ENCODE results near the gene ARL15. TPM values are rescaled to one million over a fixed set of nuclear protein-coding genes. Genes with fewer than 3 reads are reported as not detected.
A peak's percentile ranks its signal among the peaks of the same experiment; 100 is the strongest.

The ARL15 gene
- total RNA-seq, 1 experiment from 2014 or later = 15.4 TPM

GRCh38 chr5:54264574-54264973 is 45.8 kb downstream of the ARL15 start:
- Histone ChIP-seq H3K4me1 (replicated peaks) (peaks cover 3% of the 10 kb centered on the region; the same call in 1 of the 2 replicates), H3K27me3 (replicated peaks) (no peaks in the 10 kb centered on the region), H3K9me3 (replicated peaks) (no peaks in the 10 kb centered on the region), H3K27ac (no peak overlapping the region), H3K4me3 (no peak overlapping the region), H3K36me3 (no peaks in the 10 kb centered on the region)
- no peak for DNase-seq (ENCODE audit: low read depth in 1 of 2, low spot score in 2 of 2)

GRCh38 chr5:54263447-54263846 is 46.9 kb downstream of the ARL15 start:
- Histone ChIP-seq H3K9me3 (replicated peaks) (no peaks in the 10 kb centered on the region), H3K27ac (no peak overlapping the region), H3K4me1 (replicated peaks) (peaks cover 8% of the 10 kb centered on the region; the same call in 1 of the 2 replicates), H3K27me3 (replicated peaks) (no peaks in the 10 kb centered on the region), H3K4me3 (no peak overlapping the region), H3K36me3 (no peaks in the 10 kb centered on the region)
- no peak for DNase-seq (ENCODE audit: low read depth in 1 of 2, low spot score in 2 of 2)

GRCh38 chr5:54261596-54261995 is 48.8 kb downstream of the ARL15 start:
- H3K36me3 ChIP-seq = no peaks in the 10 kb centered on the region
- no peak for DNase-seq (ENCODE audit: low read depth in 1 of 2, low spot score in 2 of 2)
- H3K4me3 ChIP-seq = no peak overlapping the region
- no peaks in the 10 kb centered on the region for H3K9me3 ChIP-seq (replicated peaks)
- peaks cover 8% of the 10 kb centered on the region; the same call in 1 of the 2 replicates for H3K4me1 ChIP-seq (replicated peaks)
- no peaks in the 10 kb centered on the region for H3K27me3 ChIP-seq (replicated peaks)
- H3K27ac ChIP-seq = no peak overlapping the region

GRCh38 chr5:54259981-54260380 is 50.4 kb downstream of the ARL15 start:
- H3K27me3 ChIP-seq (replicated peaks) = no peaks in the 10 kb centered on the region
- H3K4me3 ChIP-seq = no peak overlapping the region
- H3K36me3 ChIP-seq = no peaks in the 10 kb centered on the region
- no peak for DNase-seq (ENCODE audit: low read depth in 1 of 2, low spot score in 2 of 2)
- peaks cover 8% of the 10 kb centered on the region; the same call in 1 of the 2 replicates for H3K4me1 ChIP-seq (replicated peaks)
- H3K9me3 ChIP-seq (replicated peaks) = no peaks in the 10 kb centered on the region
- 0 out of 2 replicates have a peak overlapping the region, but pooled peaks have one; percentile 8 for H3K27ac ChIP-seq

GRCh38 chr5:54259090-54259489 is 51.3 kb downstream of the ARL15 start:
- no peaks in the 10 kb centered on the region for H3K9me3 ChIP-seq (replicated peaks)
- H3K4me3 ChIP-seq = no peak overlapping the region
- no peak for DNase-seq (ENCODE audit: low read depth in 1 of 2, low spot score in 2 of 2)
- H3K27me3 ChIP-seq (replicated peaks) = no peaks in the 10 kb centered on the region
- no peaks in the 10 kb centered on the region for H3K36me3 ChIP-seq
- no peak overlapping the region for H3K27ac ChIP-seq
- peaks cover 8% of the 10 kb centered on the region; the same call in 1 of the 2 replicates for H3K4me1 ChIP-seq (replicated peaks)

GRCh38 chr5:54257366-54258118 is 52.8 kb downstream of the ARL15 start:
- no peak for DNase-seq (ENCODE audit: low read depth in 1 of 2, low spot score in 2 of 2)
- H3K27me3 ChIP-seq (replicated peaks) = no peaks in the 10 kb centered on the region
- no peak overlapping the region for H3K4me3 ChIP-seq
- H3K9me3 ChIP-seq (replicated peaks) = no peaks in the 10 kb centered on the region
- H3K4me1 ChIP-seq (replicated peaks) = peaks cover 8% of the 10 kb centered on the region; the same call in 1 of the 2 replicates
- no peak overlapping the region for H3K27ac ChIP-seq
- H3K36me3 ChIP-seq = no peaks in the 10 kb centered on the region

- Histone ChIP-seq H3K4me3 (no peak overlapping the region), H3K27ac (no peak overlapping the region), H3K27me3 (replicated peaks) (no peaks in the 10 kb centered on the region), H3K9me3 (replicated peaks) (no peaks in the 10 kb centered on the region), H3K4me1 (replicated peaks) (peaks cover 5% of the 10 kb centered on the region; the same call in 1 of the 2 replicates), H3K36me3 (no peaks in the 10 kb centered on the region)
- no peak for DNase-seq (ENCODE audit: low read depth in 1 of 2, low spot score in 2 of 2)
Measured at GRCh38 chr5:54254482-54255198, 55.7 kb downstream of the ARL15 start.

GRCh38 chr5:54251981-54252380 is 58.4 kb downstream of the ARL15 start:
- no peak for DNase-seq (ENCODE audit: low read depth in 1 of 2, low spot score in 2 of 2)
- no peaks in the 10 kb centered on the region for H3K27me3 ChIP-seq (replicated peaks)

GRCh38 chr5:54249210-54250028 is 61.0 kb downstream of the ARL15 start:
- DNase-seq (ENCODE audit: low read depth in 1 of 2, low spot score in 2 of 2) = no peak
- H3K4me3 ChIP-seq = no peak overlapping the region
- H3K36me3 ChIP-seq = no peaks in the 10 kb centered on the region
- H3K27ac ChIP-seq = no peak overlapping the region
- H3K4me1 ChIP-seq (replicated peaks) = no peaks in the 10 kb centered on the region
- no peaks in the 10 kb centered on the region for H3K27me3 ChIP-seq (replicated peaks)
- H3K9me3 ChIP-seq (replicated peaks) = no peaks in the 10 kb centered on the region

More at GRCh38 chr5:54251981-54252380, 58.4 kb downstream of the ARL15 start:
- Histone ChIP-seq H3K36me3 (no peaks in the 10 kb centered on the region), H3K27ac (no peak overlapping the region), H3K4me1 (replicated peaks) (no peaks in the 10 kb centered on the region), H3K9me3 (replicated peaks) (no peaks in the 10 kb centered on the region), H3K4me3 (no peak overlapping the region)

GRCh38 chr5:54247226-54247625 is 63.1 kb downstream of the ARL15 start:
- Histone ChIP-seq H3K27ac (no peak overlapping the region), H3K36me3 (no peaks in the 10 kb centered on the region), H3K4me1 (replicated peaks) (no peaks in the 10 kb centered on the region), H3K4me3 (no peak overlapping the region), H3K27me3 (replicated peaks) (no peaks in the 10 kb centered on the region), H3K9me3 (replicated peaks) (no peaks in the 10 kb centered on the region)
- no peak for DNase-seq (ENCODE audit: low read depth in 1 of 2, low spot score in 2 of 2)

- Histone ChIP-seq H3K27me3 (replicated peaks) (no peaks in the 10 kb centered on the region), H3K9me3 (replicated peaks) (no peaks in the 10 kb centered on the region), H3K36me3 (no peaks in the 10 kb centered on the region), H3K4me1 (replicated peaks) (no peaks in the 10 kb centered on the region), H3K4me3 (no peak overlapping the region), H3K27ac (no peak overlapping the region)
- DNase-seq (ENCODE audit: low read depth in 1 of 2, low spot score in 2 of 2) = peak in 1 of 2 experiments; percentile 16
Measured at GRCh38 chr5:54243483-54244080, 66.8 kb downstream of the ARL15 start.

- Histone ChIP-seq H3K4me3 (no peak overlapping the region), H3K4me1 (replicated peaks) (no peaks in the 10 kb centered on the region), H3K27me3 (replicated peaks) (no peaks in the 10 kb centered on the region), H3K9me3 (replicated peaks) (no peaks in the 10 kb centered on the region), H3K36me3 (no peaks in the 10 kb centered on the region), H3K27ac (no peak overlapping the region)
- DNase-seq (ENCODE audit: low read depth in 1 of 2, low spot score in 2 of 2) = no peak
Measured at GRCh38 chr5:54242297-54242696, 68.1 kb downstream of the ARL15 start.

GRCh38 chr5:54234304-54234933 is 76.0 kb downstream of the ARL15 start:
- Histone ChIP-seq H3K9me3 (replicated peaks) (no peaks in the 10 kb centered on the region), H3K4me3 (no peak overlapping the region), H3K36me3 (no peaks in the 10 kb centered on the region), H3K27ac (no peak overlapping the region), H3K27me3 (replicated peaks) (no peaks in the 10 kb centered on the region), H3K4me1 (replicated peaks) (no peaks in the 10 kb centered on the region)
- peak in 1 of 2 experiments; percentile 22 for DNase-seq (ENCODE audit: low read depth in 1 of 2, low spot score in 2 of 2)
